ENCODE results near the gene TSACC. TPM values are rescaled to one million over a fixed set of nuclear protein-coding genes. Genes with fewer than 3 reads are reported as not detected.

Gene TSACC
- total and polyA plus RNA-seq, 9 of the 15 experiments (the other 6 are each of a cell fraction or from before 2014, with no cell fraction given), result 0.45 to 7.4 (median 2.6) TPM

GRCh38 chr1:156337052-156337887 lies 1.1 kb upstream of the TSACC start (continued):
- TF ChIP-seq POLR2H (tag; IDR thresholded peaks at IDR 0.05; ENCODE audit: low read depth) (no peak), PTBP1 (IDR thresholded peaks at IDR 0.05; ENCODE audit: low read depth, low read length) (0 out of 2 replicates have a peak, but pooled peaks have one; percentile 49), CBX8 (IDR thresholded peaks at IDR 0.05; ENCODE audit: borderline replicate concordance, extremely low read depth, low read depth, low read length, poor library complexity, severe bottlenecking) (no peak), RAD51 (IDR thresholded peaks at IDR 0.05; ENCODE audit: borderline replicate concordance, low read depth) (no peak), TSHZ1 (CRISPR knock-in tag; IDR thresholded peaks at IDR 0.05) (no peak), MGA (IDR thresholded peaks at IDR 0.05) (no peak), POU5F1 (IDR thresholded peaks at IDR 0.05; ENCODE audit: borderline replicate concordance, low read depth, low read length, partially characterized antibody) (no peak), ZKSCAN1 (IDR thresholded peaks at IDR 0.05; ENCODE audit: low read depth, low read length) (no peak)

All from K562 (cell line).